Activated CD8-positive, alpha-beta memory T cell treated with anti-CD3 and anti-CD28 coated beads, Interleukin-2, amount 50 U/mL, for 1 hour (primary cell): Measurements from ENCODE around the gene ACOX1.

Experiments
- DNase-seq: peaks from one replicate; pipeline ENCODE4 v3.0.0-alpha.2; 2020; ENCODE audit errors: extremely low read depth

ACOX1 gene

GRCh38 chr17:75933808-75934207 lies 45.2 kb downstream of the ACOX1 start:
- no peak for DNase-seq

- DNase-seq, result no peak
Observed at GRCh38 chr17:75932852-75933251, 46.1 kb downstream of the ACOX1 start.

GRCh38 chr17:75931062-75931461 lies 47.9 kb downstream of the ACOX1 start:
- no peak for DNase-seq

GRCh38 chr17:75927286-75927922 lies 51.6 kb downstream of the ACOX1 start:
- no peak for DNase-seq

- no peak for DNase-seq
Observed at GRCh38 chr17:75926456-75926855, 52.5 kb downstream of the ACOX1 start.

- no peak for DNase-seq
Observed at GRCh38 chr17:75925912-75926311, 53.1 kb downstream of the ACOX1 start.

GRCh38 chr17:75925103-75925502 lies 53.9 kb downstream of the ACOX1 start:
- no peak for DNase-seq

GRCh38 chr17:75922963-75923874 lies 55.7 kb downstream of the ACOX1 start:
- no peak for DNase-seq

- DNase-seq, result no peak
Observed at GRCh38 chr17:75922173-75922961, 56.6 kb downstream of the ACOX1 start.

GRCh38 chr17:75921596-75921995 lies 57.4 kb downstream of the ACOX1 start:
- DNase-seq, result no peak

- no peak for DNase-seq
Observed at GRCh38 chr17:75920045-75920560, 58.9 kb downstream of the ACOX1 start.

- DNase-seq, result no peak
Observed at GRCh38 chr17:75919611-75920010, 59.4 kb downstream of the ACOX1 start.

- no peak for DNase-seq
Observed at GRCh38 chr17:75917917-75918445, 61.0 kb downstream of the ACOX1 start.

- DNase-seq, result no peak
Observed at GRCh38 chr17:75917141-75917916, 61.6 kb downstream of the ACOX1 start.

- no peak for DNase-seq
Observed at GRCh38 chr17:75915268-75915667, 63.7 kb downstream of the ACOX1 start.

GRCh38 chr17:75914643-75915267 lies 64.2 kb downstream of the ACOX1 start:
- DNase-seq, result no peak

- DNase-seq, result no peak
Observed at GRCh38 chr17:75913537-75914210, 65.3 kb downstream of the ACOX1 start.

- no peak for DNase-seq
Observed at GRCh38 chr17:75910699-75911098, 68.3 kb downstream of the ACOX1 start.

GRCh38 chr17:75909812-75910274 lies 69.1 kb downstream of the ACOX1 start:
- no peak for DNase-seq
